Measurements from ENCODE around the gene CNOT2.

CNOT2 gene

DNA sequence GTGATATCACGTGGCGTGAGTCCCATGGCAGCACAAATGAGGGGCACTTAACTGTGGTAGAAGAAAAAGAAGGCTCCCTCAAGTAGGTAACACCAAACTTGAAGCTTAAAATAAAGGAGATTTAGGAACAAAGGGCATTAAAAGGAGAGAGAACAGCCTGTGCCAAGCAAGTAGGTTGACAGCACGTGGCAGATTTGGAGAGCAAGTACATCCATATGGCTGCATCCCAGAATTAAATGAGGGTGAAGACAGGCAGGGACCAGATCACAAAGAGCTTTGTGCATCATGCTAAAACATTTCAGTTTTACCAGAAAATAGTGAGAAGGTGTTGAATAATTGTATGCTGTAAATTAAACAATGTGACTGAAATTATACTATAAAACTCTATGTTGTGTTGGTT is 155.6 kb downstream of the CNOT2 start:
- no peak for DNase-seq (ENCODE audit: low spot score)
- TF ChIP-seq, protein P1, sequence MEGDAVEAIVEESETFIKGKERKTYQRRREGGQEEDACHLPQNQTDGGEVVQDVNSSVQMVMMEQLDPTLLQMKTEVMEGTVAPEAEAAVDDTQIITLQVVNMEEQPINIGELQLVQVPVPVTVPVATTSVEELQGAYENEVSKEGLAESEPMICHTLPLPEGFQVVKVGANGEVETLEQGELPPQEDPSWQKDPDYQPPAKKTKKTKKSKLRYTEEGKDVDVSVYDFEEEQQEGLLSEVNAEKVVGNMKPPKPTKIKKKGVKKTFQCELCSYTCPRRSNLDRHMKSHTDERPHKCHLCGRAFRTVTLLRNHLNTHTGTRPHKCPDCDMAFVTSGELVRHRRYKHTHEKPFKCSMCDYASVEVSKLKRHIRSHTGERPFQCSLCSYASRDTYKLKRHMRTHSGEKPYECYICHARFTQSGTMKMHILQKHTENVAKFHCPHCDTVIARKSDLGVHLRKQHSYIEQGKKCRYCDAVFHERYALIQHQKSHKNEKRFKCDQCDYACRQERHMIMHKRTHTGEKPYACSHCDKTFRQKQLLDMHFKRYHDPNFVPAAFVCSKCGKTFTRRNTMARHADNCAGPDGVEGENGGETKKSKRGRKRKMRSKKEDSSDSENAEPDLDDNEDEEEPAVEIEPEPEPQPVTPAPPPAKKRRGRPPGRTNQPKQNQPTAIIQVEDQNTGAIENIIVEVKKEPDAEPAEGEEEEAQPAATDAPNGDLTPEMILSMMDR (IDR thresholded peaks at IDR 0.05; ENCODE audit: extremely low read depth, insufficient read depth, missing control alignments) = no peak
- in situ Hi-C loops (cut with MboI; ENCODE audit: low pct_unique_long_range_greater_than_20kb, low sequenced_read_pairs, unreplicated experiment) = no loop called here

DNA sequence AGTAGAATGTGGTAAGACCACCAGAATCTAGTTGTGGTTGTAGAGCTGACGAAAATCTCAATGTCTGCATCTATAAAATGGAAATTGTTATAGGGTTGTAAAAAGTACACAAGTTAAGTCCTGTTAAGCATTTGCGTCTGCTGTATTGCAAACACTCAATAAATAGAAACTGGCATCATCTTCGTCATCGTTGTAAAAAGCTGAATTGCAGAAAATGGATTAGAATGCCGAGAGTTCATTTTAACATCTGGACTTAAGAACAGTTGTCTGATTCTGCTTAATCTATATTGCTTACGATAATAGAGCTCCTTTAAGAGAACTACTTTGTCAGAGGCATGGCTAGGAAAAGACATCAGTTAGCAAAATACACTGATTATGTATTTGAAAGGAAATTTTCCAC is 156.1 kb downstream of the CNOT2 start:
- TF ChIP-seq, protein P1 (IDR thresholded peaks at IDR 0.05; ENCODE audit: extremely low read depth, insufficient read depth, missing control alignments) = no peak
- DNase-seq (ENCODE audit: low spot score) = no peak
- in situ Hi-C loops (cut with MboI; ENCODE audit: low pct_unique_long_range_greater_than_20kb, low sequenced_read_pairs, unreplicated experiment) = no loop called here

DNA sequence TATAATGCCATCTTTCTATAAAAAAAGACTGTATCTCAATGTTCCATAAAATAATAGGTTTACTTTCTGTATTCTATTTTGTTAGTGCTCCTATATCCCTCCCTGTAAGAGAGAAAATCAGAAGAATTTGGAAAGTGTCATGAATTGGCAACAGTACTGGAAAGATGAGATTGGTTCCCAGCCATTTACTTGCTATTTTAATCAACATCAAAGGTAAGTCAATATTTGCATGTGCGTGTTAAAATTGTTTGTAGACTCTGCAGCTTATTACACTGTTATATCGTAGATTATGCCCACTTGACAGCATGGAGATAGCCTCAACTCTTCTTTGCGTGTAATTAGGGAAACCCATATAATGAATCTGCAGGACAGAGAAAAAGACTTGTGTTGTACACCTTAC is 156.9 kb downstream of the CNOT2 start:
- TF ChIP-seq, protein P1 (IDR thresholded peaks at IDR 0.05; ENCODE audit: extremely low read depth, insufficient read depth, missing control alignments) = no peak
- DNase-seq (ENCODE audit: low spot score) = no peak
- in situ Hi-C loops (cut with MboI; ENCODE audit: low pct_unique_long_range_greater_than_20kb, low sequenced_read_pairs, unreplicated experiment) = no loop called here

DNA sequence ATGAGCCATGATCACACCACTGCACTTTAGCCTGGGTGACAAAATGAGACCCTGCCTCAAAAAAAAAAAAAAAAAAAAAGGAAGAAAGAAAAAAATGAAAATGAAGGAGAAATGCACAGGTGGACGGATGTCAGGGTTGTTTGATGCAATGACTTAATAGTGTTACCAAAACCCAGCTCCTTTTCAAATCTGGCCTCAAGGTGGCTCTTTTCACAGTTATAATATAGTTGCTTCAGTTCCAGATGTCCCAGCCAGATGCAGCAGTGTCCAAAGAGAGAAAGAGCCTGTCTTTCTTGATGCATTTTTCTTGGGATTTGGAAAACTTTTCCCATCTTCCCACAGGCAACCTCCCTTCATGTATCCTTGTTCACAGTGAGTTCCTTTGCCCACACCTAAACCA is 159.4 kb downstream of the CNOT2 start:
- in situ Hi-C loops (cut with MboI; ENCODE audit: low pct_unique_long_range_greater_than_20kb, low sequenced_read_pairs, unreplicated experiment) = no loop called here
- TF ChIP-seq, protein P1 (IDR thresholded peaks at IDR 0.05; ENCODE audit: extremely low read depth, insufficient read depth, missing control alignments) = no peak
- no peak for DNase-seq (ENCODE audit: low spot score)

GRCh38 chr12:70403826-70404225 is 160.6 kb downstream of the CNOT2 start:
- no peak for DNase-seq (ENCODE audit: low spot score)
- TF ChIP-seq, protein P1 (IDR thresholded peaks at IDR 0.05; ENCODE audit: extremely low read depth, insufficient read depth, missing control alignments) = no peak
- in situ Hi-C loops (cut with MboI; ENCODE audit: low pct_unique_long_range_greater_than_20kb, low sequenced_read_pairs, unreplicated experiment) = no loop called here
